CD4-positive, alpha-beta memory T cell (primary cell): ENCODE data around the gene DNM3. TPM values are rescaled to one million over a fixed set of nuclear protein-coding genes. Genes with fewer than 3 reads are reported as not detected.

ENCODE experiments used
- CTCF ChIA-PET: fragments of 350-600 bp; sonication (Branson Sonifier 250); formaldehyde crosslinking; loops from one replicate; lab custom pipeline; 2021; ENCODE audit warnings: inconsistent platforms; ENCODE audit not compliant: partially characterized antibody; lab: Charles Lee
- POLR2A ChIA-PET: fragments of 350-600 bp; sonication (Branson Sonifier 250); formaldehyde crosslinking; loops from one replicate; lab custom pipeline; 2021; ENCODE audit not compliant: partially characterized antibody; lab: Charles Lee
- DNase-seq, 5 donors: peaks; one replicate each; pipeline versions ENCODE4 v3.0.0 to v3.0.0-alpha.2; 2020 to 2022; ENCODE audit warnings: mixed read lengths in 1 of 5
- H3K27ac ChIP-seq: one replicate; pipeline ENCODE4 v1.7.0; 2013; ENCODE audit warnings: low read depth, low read length
- H3K27me3 ChIP-seq: 2 replicates; pipeline ENCODE4 v1.7.0; 2013; ENCODE audit warnings: mild to moderate bottlenecking, low read length, moderate library complexity; ENCODE audit not compliant: insufficient read depth
- H3K36me3 ChIP-seq: 2 replicates; pipeline ENCODE4 v1.7.0; 2013; ENCODE audit warnings: mild to moderate bottlenecking, low read length, moderate library complexity; ENCODE audit not compliant: insufficient read depth
- H3K4me1 ChIP-seq: 2 replicates; pipeline ENCODE4 v1.7.0; 2013; ENCODE audit warnings: mild to moderate bottlenecking, low read length, moderate library complexity; ENCODE audit not compliant: insufficient read depth
- H3K4me3 ChIP-seq, 2 donors: one replicate each; pipeline ENCODE4 v1.7.0; 2013; ENCODE audit warnings: low read length in 2 of 2, mild to moderate bottlenecking in 1 of 2
- H3K9me3 ChIP-seq, 2 donors: one replicate each; pipeline ENCODE4 v1.7.0; 2013; ENCODE audit warnings: low read length in 2 of 2, control low read depth in 1 of 2; ENCODE audit not compliant: control insufficient read depth in 1 of 2
- H3K27ac Mint-ChIP-seq, 7 donors: one replicate each; pipeline ENCODE4 v1.8.0; 2020 to 2021; ENCODE audit warnings: mixed read lengths in 7 of 7, mild to moderate bottlenecking in 6 of 7, inconsistent platforms in 3 of 7, moderate library complexity in 3 of 7
- H3K27me3 Mint-ChIP-seq, 2 donors: one replicate each; pipeline ENCODE4 v1.8.0; 2020 to 2021; ENCODE audit warnings: mixed read lengths in 2 of 2
- H3K36me3 Mint-ChIP-seq, 2 donors: one replicate each; pipeline ENCODE4 v1.8.0; 2020 to 2021; ENCODE audit warnings: mixed read lengths in 2 of 2, inconsistent platforms in 1 of 2, mild to moderate bottlenecking in 1 of 2
- H3K4me1 Mint-ChIP-seq, 4 donors: one replicate each; pipeline ENCODE4 v1.8.0; 2020 to 2021; ENCODE audit warnings: mixed read lengths in 4 of 4, mild to moderate bottlenecking in 1 of 4
- H3K4me3 Mint-ChIP-seq, 8 donors: one replicate each; pipeline ENCODE4 v1.8.0; 2020 to 2021; ENCODE audit warnings: mixed read lengths in 8 of 8, mild to moderate bottlenecking in 7 of 8, moderate library complexity in 6 of 8, inconsistent platforms in 3 of 8
- H3K9me3 Mint-ChIP-seq, 8 donors: one replicate each; pipeline ENCODE4 v1.8.0; 2020 to 2021; ENCODE audit warnings: mixed read lengths in 8 of 8, mild to moderate bottlenecking in 5 of 8, inconsistent platforms in 3 of 8, moderate library complexity in 1 of 8
- intact Hi-C: fragments of 100-400 bp; cut with micrococcal nuclease; formaldehyde crosslinking; loops from one replicate; pipeline ENCODE4 v1.15.1; 2023
- polyA plus RNA-seq, 2 donors: library from polyadenylated mRNA; unstranded; fragments of 300-500 nt; fragmentation: Illumina TruSeq; gene quantifications; one replicate each; pipeline ENCODE4 v1.2.3, GENCODE V29; 2021
- total RNA-seq, 2 experiments: library from RNA; stranded (reverse); gene quantifications; one replicate each; pipeline ENCODE4 v1.2.3, GENCODE V29; 2021

The DNM3 gene
- total and polyA plus RNA-seq, 4 experiments from 2014 or later = 0.37 to 2.7 (median 1.4) TPM

GRCh38 chr1:172275478-172275877 lies 434.2 kb downstream of the DNM3 start:
- Mint-ChIP-seq H3K27me3 (no peaks in the 10 kb centered on the region), H3K36me3 (no peaks in the 10 kb centered on the region), H3K4me3 (no peak overlapping the region), H3K27ac (no peak overlapping the region), H3K4me1 (peaks cover 9 to 11% (median 10%) of the 10 kb centered on the region in 4 donors), H3K9me3 (peaks cover 0 to 2% (median 0%) of the 10 kb centered on the region in 8 donors)
- Histone ChIP-seq H3K4me3 (no peak overlapping the region), H3K27ac (no peak overlapping the region), H3K9me3 (no peaks in the 10 kb centered on the region), H3K36me3 (no peaks in the 10 kb centered on the region), H3K4me1 (peaks cover 10% of the 10 kb centered on the region), H3K27me3 (no peaks in the 10 kb centered on the region)
- no peak for DNase-seq
- intact Hi-C loops = no loop called here
- ChIA-PET POLR2A (no interaction called here), CTCF (no interaction called here)

GRCh38 chr1:172276120-172276818 lies 435.0 kb downstream of the DNM3 start:
- H3K27me3 Mint-ChIP-seq = no peaks in the 10 kb centered on the region
- ChIA-PET POLR2A (no interaction called here), CTCF (interaction anchor here (1.2 kb wide), 1 partner anchor 152 kb away, joined by 3 read pairs; no protein-coding TSS in a partner anchor)
- no peak for DNase-seq
- H3K4me1 Mint-ChIP-seq = peaks cover 8 to 10% (median 10%) of the 10 kb centered on the region in 4 donors
- no peak overlapping the region for H3K4me3 ChIP-seq
- H3K36me3 Mint-ChIP-seq = no peaks in the 10 kb centered on the region
- H3K4me3 Mint-ChIP-seq = no peak overlapping the region
- H3K27me3 ChIP-seq = no peaks in the 10 kb centered on the region
- H3K9me3 ChIP-seq = no peaks in the 10 kb centered on the region
- H3K27ac Mint-ChIP-seq = no peak overlapping the region
- H3K4me1 ChIP-seq = peaks cover 10% of the 10 kb centered on the region
- intact Hi-C loops = no loop called here
- no peak overlapping the region for H3K27ac ChIP-seq
- H3K36me3 ChIP-seq = no peaks in the 10 kb centered on the region
- peaks cover 0 to 2% (median 0%) of the 10 kb centered on the region in 8 donors for H3K9me3 Mint-ChIP-seq

GRCh38 chr1:172277275-172277674 lies 436.0 kb downstream of the DNM3 start:
- H3K27me3 ChIP-seq = no peaks in the 10 kb centered on the region

GRCh38 chr1:172277989-172278388 lies 436.7 kb downstream of the DNM3 start:
- peaks cover 8 to 10% (median 10%) of the 10 kb centered on the region in 4 donors for H3K4me1 Mint-ChIP-seq
- Histone ChIP-seq H3K9me3 (no peaks in the 10 kb centered on the region), H3K27me3 (no peaks in the 10 kb centered on the region), H3K4me1 (peaks cover 10% of the 10 kb centered on the region), H3K4me3 (no peak overlapping the region), H3K27ac (no peak overlapping the region), H3K36me3 (no peaks in the 10 kb centered on the region)
- no peaks in the 10 kb centered on the region for H3K27me3 Mint-ChIP-seq
- POLR2A ChIA-PET = no interaction called here
- peaks cover 0 to 2% (median 0%) of the 10 kb centered on the region in 8 donors for H3K9me3 Mint-ChIP-seq
- H3K27ac Mint-ChIP-seq = no peak overlapping the region
- no peak overlapping the region for H3K4me3 Mint-ChIP-seq
- no peaks in the 10 kb centered on the region for H3K36me3 Mint-ChIP-seq
- intact Hi-C loops = no loop called here
- CTCF ChIA-PET = interaction anchor here (0.6 kb wide), 1 partner anchor 1603 kb away, joined by 3 read pairs; no protein-coding TSS in a partner anchor
- DNase-seq = no peak

More at GRCh38 chr1:172277275-172277674, 436.0 kb downstream of the DNM3 start:
- H3K27me3 Mint-ChIP-seq = no peaks in the 10 kb centered on the region
- peaks cover 0 to 2% (median 0%) of the 10 kb centered on the region in 8 donors for H3K9me3 Mint-ChIP-seq
- no peak overlapping the region for H3K27ac Mint-ChIP-seq
- no peaks in the 10 kb centered on the region for H3K36me3 ChIP-seq
- H3K4me3 ChIP-seq = no peak overlapping the region
- no peak overlapping the region for H3K4me3 Mint-ChIP-seq
- POLR2A ChIA-PET = no interaction called here
- no peaks in the 10 kb centered on the region for H3K9me3 ChIP-seq
- H3K27ac ChIP-seq = no peak overlapping the region
- CTCF ChIA-PET = no interaction called here
- H3K36me3 Mint-ChIP-seq = no peaks in the 10 kb centered on the region
- intact Hi-C loops = no loop called here
- peaks cover 10% of the 10 kb centered on the region for H3K4me1 ChIP-seq
- no peak for DNase-seq
- H3K4me1 Mint-ChIP-seq = peaks cover 8 to 10% (median 10%) of the 10 kb centered on the region in 4 donors

GRCh38 chr1:172278478-172278877 lies 437.2 kb downstream of the DNM3 start:
- CTCF ChIA-PET = interaction anchor here (0.6 kb wide), 1 partner anchor 1604 kb away, joined by 3 read pairs; no protein-coding TSS in a partner anchor
- H3K9me3 ChIP-seq = no peaks in the 10 kb centered on the region
- H3K4me3 ChIP-seq = no peak overlapping the region
- DNase-seq = no peak
- H3K27me3 ChIP-seq = no peaks in the 10 kb centered on the region
- no peak overlapping the region for H3K27ac ChIP-seq
- Mint-ChIP-seq H3K36me3 (no peaks in the 10 kb centered on the region), H3K27ac (no peak overlapping the region), H3K27me3 (no peaks in the 10 kb centered on the region), H3K9me3 (peaks cover 0 to 2% (median 0%) of the 10 kb centered on the region in 8 donors), H3K4me1 (peaks cover 7 to 10% (median 9%) of the 10 kb centered on the region in 4 donors), H3K4me3 (no peak overlapping the region)
- POLR2A ChIA-PET = no interaction called here
- H3K36me3 ChIP-seq = no peaks in the 10 kb centered on the region
- peaks cover 8% of the 10 kb centered on the region for H3K4me1 ChIP-seq
- intact Hi-C loops = no loop called here

- no peak overlapping the region for H3K4me3 Mint-ChIP-seq
- no peak for DNase-seq
- Histone ChIP-seq H3K4me1 (no peaks in the 10 kb centered on the region), H3K9me3 (no peaks in the 10 kb centered on the region), H3K27me3 (no peaks in the 10 kb centered on the region), H3K4me3 (no peak overlapping the region), H3K27ac (no peak overlapping the region), H3K36me3 (no peaks in the 10 kb centered on the region)
- intact Hi-C loops = no loop called here
- H3K36me3 Mint-ChIP-seq = no peaks in the 10 kb centered on the region
- H3K9me3 Mint-ChIP-seq = peaks cover 0 to 2% (median 0%) of the 10 kb centered on the region in 8 donors
- ChIA-PET POLR2A (no interaction called here), CTCF (no interaction called here)
- H3K27ac Mint-ChIP-seq = no peak overlapping the region
- no peaks in the 10 kb centered on the region for H3K4me1 Mint-ChIP-seq
- H3K27me3 Mint-ChIP-seq = no peaks in the 10 kb centered on the region
These were observed 438.8 kb downstream of the DNM3 start for GRCh38 chr1:172279939-172280636.

GRCh38 chr1:172283766-172284165 lies 442.5 kb downstream of the DNM3 start:
- Mint-ChIP-seq H3K4me1 (no peaks in the 10 kb centered on the region), H3K36me3 (no peaks in the 10 kb centered on the region), H3K27me3 (no peaks in the 10 kb centered on the region), H3K27ac (no peak overlapping the region), H3K9me3 (no peaks in the 10 kb centered on the region), H3K4me3 (no peak overlapping the region)
- no peaks in the 10 kb centered on the region for H3K27me3 ChIP-seq
- no peak for DNase-seq
- H3K27ac ChIP-seq = no peak overlapping the region
- no peaks in the 10 kb centered on the region for H3K36me3 ChIP-seq
- no peak overlapping the region for H3K4me3 ChIP-seq
- CTCF ChIA-PET = interaction anchor here (0.7 kb wide), 1 partner anchor 83 kb away, joined by 3 read pairs; no protein-coding TSS in a partner anchor
- POLR2A ChIA-PET = no interaction called here
- no peaks in the 10 kb centered on the region for H3K4me1 ChIP-seq
- no peaks in the 10 kb centered on the region for H3K9me3 ChIP-seq
- intact Hi-C loops = no loop called here
